Embryonic facial prominence (tissue), 1 donor: ENCODE measurements around the gene KRTCAP2.

Source experiments
- DNase-seq: peaks from one replicate; pipeline ENCODE4 v3.0.0-alpha.2; 2016; ENCODE audit errors: extremely low spot score

Gene KRTCAP2

GRCh38 chr1:155183775-155184221 lies 10.7 kb upstream of the KRTCAP2 start:
- no peak for DNase-seq

- no peak for DNase-seq
These were observed 9.0 kb upstream of the KRTCAP2 start for GRCh38 chr1:155182052-155182550.

GRCh38 chr1:155181371-155182051 lies 8.4 kb upstream of the KRTCAP2 start:
- no peak for DNase-seq

GRCh38 chr1:155179112-155180031 lies 6.3 kb upstream of the KRTCAP2 start:
- DNase-seq = no peak

- DNase-seq = no peak
These were observed 5.5 kb upstream of the KRTCAP2 start for GRCh38 chr1:155178441-155179111.

- no peak for DNase-seq
These were observed 4.8 kb upstream of the KRTCAP2 start for GRCh38 chr1:155177918-155178281.

- no peak for DNase-seq
These were observed 4.3 kb upstream of the KRTCAP2 start for GRCh38 chr1:155177192-155177917.

GRCh38 chr1:155176544-155177071 lies 3.5 kb upstream of the KRTCAP2 start:
- DNase-seq = no peak

- DNase-seq = no peak
These were observed 2.8 kb upstream of the KRTCAP2 start for GRCh38 chr1:155175927-155176371.

GRCh38 chr1:155175281-155175926 lies 2.3 kb upstream of the KRTCAP2 start:
- DNase-seq = no peak

GRCh38 chr1:155174324-155175280 lies 1.5 kb upstream of the KRTCAP2 start:
- no peak for DNase-seq

- DNase-seq = no peak
These were observed 597 bp upstream of the KRTCAP2 start, which contains the start of gene TRIM46 for GRCh38 chr1:155173478-155174323. TRIM46 (plus strand) TSS chr1:155173849; CDS start chr1:155173967, 118 bp downstream.

GRCh38 chr1:155171836-155172731 lies 1.0 kb downstream of the KRTCAP2 start:
- no peak for DNase-seq

- no peak for DNase-seq
These were observed 2.3 kb downstream of the KRTCAP2 start for GRCh38 chr1:155170806-155171205.

GRCh38 chr1:155170101-155170785 lies 2.9 kb downstream of the KRTCAP2 start:
- no peak for DNase-seq

- no peak for DNase-seq
These were observed 3.6 kb downstream of the KRTCAP2 start for GRCh38 chr1:155169541-155169940.
